ACC112 (cell line): ENCODE results near the gene ADAMTS12.

Experiments
- H2AFZ ChIP-seq: fragments of 200-600 bp; sonication (generic); one replicate; pipeline ENCODE4 v1.6.0; 2017; ENCODE audit warnings: antibody characterized with exemption, low read length; ENCODE audit not compliant: unreplicated experiment
- H3K27ac ChIP-seq: fragments of 200-600 bp; sonication (generic); 2 replicates; pipeline ENCODE4 v1.5.1; 2014; ENCODE audit warnings: low read depth, mild to moderate bottlenecking, antibody characterized with exemption, low read length, moderate library complexity
- H3K27me3 ChIP-seq: fragments of 200-600 bp; sonication (generic); 2 replicates; pipeline ENCODE4 v1.6.1; 2014; ENCODE audit warnings: mild to moderate bottlenecking, antibody characterized with exemption, low read length, moderate library complexity, mixed read lengths; ENCODE audit not compliant: insufficient read depth
- H3K36me3 ChIP-seq: fragments of 200-600 bp; sonication (generic); 2 replicates; pipeline ENCODE4 v1.6.1; 2016; ENCODE audit warnings: mild to moderate bottlenecking, antibody characterized with exemption, low read length, moderate library complexity, mixed read lengths; ENCODE audit not compliant: insufficient read depth
- H3K4me1 ChIP-seq: fragments of 200-600 bp; sonication (generic); one replicate; pipeline ENCODE4 v1.6.1; 2016; ENCODE audit warnings: low read length, mixed read lengths; ENCODE audit not compliant: insufficient read depth, unreplicated experiment, control insufficient read depth
- H3K4me3 ChIP-seq: fragments of 200-600 bp; sonication (generic); 2 replicates; pipeline ENCODE4 v1.5.1; 2014; ENCODE audit warnings: mild to moderate bottlenecking, low read depth, low read length
- H3K79me2 ChIP-seq: fragments of 200-600 bp; sonication (generic); one replicate; pipeline ENCODE4 v1.6.0; 2016; ENCODE audit warnings: low read length; ENCODE audit not compliant: control insufficient read depth, unreplicated experiment, insufficient read depth

The ADAMTS12 gene

DNA sequence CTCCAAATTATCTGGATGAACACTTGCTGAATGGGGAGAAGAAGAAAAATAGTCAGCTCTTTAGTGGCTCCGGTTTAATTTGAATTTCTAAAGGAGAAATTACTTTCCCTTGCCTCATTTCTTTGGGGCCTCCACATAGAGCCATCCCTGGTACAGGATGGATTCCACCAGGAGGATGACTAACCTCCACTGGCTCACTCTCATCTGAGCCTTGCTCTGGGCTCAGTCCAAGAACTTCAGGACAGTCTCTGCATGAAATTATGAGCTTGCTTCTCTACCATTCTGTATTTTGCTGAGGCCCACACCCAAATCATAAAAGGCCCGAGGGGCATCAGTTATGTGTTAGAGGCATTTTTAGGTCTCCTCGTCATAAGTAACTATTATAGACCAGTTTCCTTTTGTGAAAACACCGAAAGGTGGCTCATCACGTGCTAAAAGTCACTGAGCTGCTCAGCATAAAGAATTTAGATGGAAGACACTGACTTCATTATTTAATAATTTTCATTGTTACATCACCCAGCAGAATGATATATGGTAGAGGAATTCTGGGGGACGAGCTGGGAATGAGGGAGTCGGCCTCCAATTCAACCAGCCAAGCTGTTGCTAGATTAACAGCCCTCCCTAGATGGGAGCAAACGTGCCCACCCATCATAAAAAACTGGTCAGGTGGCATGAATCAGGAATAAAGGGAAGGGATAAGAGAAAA lies 228.9 kb downstream of the ADAMTS12 start:
- H3K79me2 ChIP-seq: no peaks in the 10 kb centered on the region
- H3K36me3 ChIP-seq: peaks cover 8% of the 10 kb centered on the region; the same call in 1 of the 2 replicates
- H3K4me3 ChIP-seq: no peak overlapping the region
- H3K27ac ChIP-seq: no peak overlapping the region
- H3K27me3 ChIP-seq: no peaks in the 10 kb centered on the region
- H2AFZ ChIP-seq: no peak overlapping the region
- peaks cover 9% of the 10 kb centered on the region for H3K4me1 ChIP-seq

GRCh38 chr5:33659526-33660169 lies 232.1 kb downstream of the ADAMTS12 start:
- Histone ChIP-seq H3K4me3 (no peak overlapping the region), H3K36me3 (peaks cover 28% of the 10 kb centered on the region), H3K79me2 (no peaks in the 10 kb centered on the region), H3K27me3 (no peaks in the 10 kb centered on the region), H3K27ac (no peak overlapping the region), H2AFZ (no peak overlapping the region), H3K4me1 (peaks cover 9% of the 10 kb centered on the region)

DNA sequence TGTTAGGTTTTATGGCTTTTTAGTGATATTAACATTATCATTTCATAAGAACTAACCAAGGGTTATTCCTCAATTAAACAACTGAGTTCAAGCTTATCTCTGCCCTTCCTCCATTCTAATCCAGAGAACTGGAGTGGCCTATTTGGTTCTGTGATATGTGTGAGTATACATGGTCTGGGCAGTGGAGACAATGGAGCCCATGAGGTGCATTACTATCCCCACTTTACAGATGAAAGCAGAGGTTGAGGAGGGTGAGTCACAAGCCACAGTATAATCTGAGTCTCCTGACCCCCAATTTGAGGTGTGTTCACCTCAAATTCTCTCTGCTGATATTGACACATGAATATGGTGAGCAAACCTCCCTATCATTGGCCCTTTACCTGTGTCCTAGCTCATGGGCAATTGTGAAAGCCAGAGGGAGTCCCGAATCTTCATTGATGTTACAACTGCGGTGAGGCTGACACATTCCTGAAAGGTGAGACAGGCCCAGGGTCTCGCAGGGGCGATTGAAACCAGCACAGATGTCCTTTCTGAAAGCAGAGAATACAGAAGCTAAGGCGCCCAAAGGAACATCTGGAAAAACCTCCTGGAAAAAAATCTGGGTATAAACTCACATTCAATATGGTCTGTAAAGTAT lies 233.9 kb downstream of the ADAMTS12 start:
- Histone ChIP-seq H3K27me3 (no peaks in the 10 kb centered on the region), H3K4me3 (no peak overlapping the region), H2AFZ (no peak overlapping the region), H3K79me2 (no peaks in the 10 kb centered on the region), H3K27ac (no peak overlapping the region), H3K4me1 (peaks cover 5% of the 10 kb centered on the region), H3K36me3 (peaks cover 28% of the 10 kb centered on the region)

GRCh38 chr5:33657176-33657575 lies 234.6 kb downstream of the ADAMTS12 start:
- Histone ChIP-seq H3K36me3 (peaks cover 28% of the 10 kb centered on the region), H3K79me2 (no peaks in the 10 kb centered on the region), H3K4me3 (no peak overlapping the region), H2AFZ (no peak overlapping the region), H3K27ac (no peak overlapping the region), H3K4me1 (no peaks in the 10 kb centered on the region), H3K27me3 (no peaks in the 10 kb centered on the region)

GRCh38 chr5:33650911-33651310 lies 240.9 kb downstream of the ADAMTS12 start:
- H3K4me1 ChIP-seq: no peaks in the 10 kb centered on the region
- H3K79me2 ChIP-seq: no peaks in the 10 kb centered on the region
- no peak overlapping the region for H3K4me3 ChIP-seq
- no peaks in the 10 kb centered on the region for H3K27me3 ChIP-seq
- H3K36me3 ChIP-seq: peaks cover 8% of the 10 kb centered on the region
- no peak overlapping the region for H2AFZ ChIP-seq
- no peak overlapping the region for H3K27ac ChIP-seq

DNA sequence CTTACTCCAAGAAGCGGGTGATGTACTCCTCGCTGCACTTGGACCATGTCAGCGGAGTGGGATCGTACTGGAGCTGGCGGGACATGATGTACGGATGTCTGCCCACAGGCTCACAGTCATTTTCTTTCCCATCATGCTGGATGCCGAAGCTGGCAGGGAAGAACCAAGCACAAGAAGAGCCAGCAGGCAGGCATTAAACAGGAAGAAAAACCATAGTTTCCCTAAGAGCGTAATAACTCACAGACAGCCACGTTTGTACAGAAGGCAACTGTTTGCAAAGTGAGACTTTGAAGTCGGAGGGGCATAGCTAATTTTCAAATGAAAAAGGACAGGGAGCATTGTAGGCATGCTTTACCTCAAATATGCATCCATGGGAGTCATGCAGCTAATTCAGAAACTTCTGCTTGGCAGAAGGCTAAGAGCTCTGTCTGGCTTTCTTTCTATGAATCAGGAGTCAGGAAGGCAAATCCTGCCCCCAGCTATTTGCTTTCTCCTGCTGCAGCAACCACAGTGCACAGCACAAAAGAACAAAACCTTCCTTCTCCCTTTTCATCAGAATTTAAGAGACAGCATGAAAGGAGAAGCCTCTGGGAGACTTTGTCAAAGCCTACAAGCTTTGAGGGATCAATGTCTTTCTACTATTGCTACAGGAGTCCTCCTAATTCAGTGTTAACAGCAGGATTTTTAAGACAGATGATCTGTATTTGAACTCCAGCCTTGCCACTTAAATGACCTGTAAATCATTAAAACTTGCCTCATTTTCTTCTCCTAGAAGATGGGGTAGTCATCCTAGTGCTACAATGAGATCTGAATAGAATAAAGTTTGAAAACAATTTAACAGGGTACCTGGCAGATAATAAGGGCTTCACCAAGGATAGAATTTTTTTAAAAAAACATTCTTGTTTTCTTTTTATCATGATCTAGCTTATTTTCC lies 242.0 kb downstream of the ADAMTS12 start:
- no peak overlapping the region for H3K4me3 ChIP-seq
- H2AFZ ChIP-seq: no peak overlapping the region
- H3K36me3 ChIP-seq: peaks cover 17% of the 10 kb centered on the region
- no peaks in the 10 kb centered on the region for H3K4me1 ChIP-seq
- H3K27ac ChIP-seq: no peak overlapping the region
- H3K27me3 ChIP-seq: no peaks in the 10 kb centered on the region
- H3K79me2 ChIP-seq: no peaks in the 10 kb centered on the region

DNA sequence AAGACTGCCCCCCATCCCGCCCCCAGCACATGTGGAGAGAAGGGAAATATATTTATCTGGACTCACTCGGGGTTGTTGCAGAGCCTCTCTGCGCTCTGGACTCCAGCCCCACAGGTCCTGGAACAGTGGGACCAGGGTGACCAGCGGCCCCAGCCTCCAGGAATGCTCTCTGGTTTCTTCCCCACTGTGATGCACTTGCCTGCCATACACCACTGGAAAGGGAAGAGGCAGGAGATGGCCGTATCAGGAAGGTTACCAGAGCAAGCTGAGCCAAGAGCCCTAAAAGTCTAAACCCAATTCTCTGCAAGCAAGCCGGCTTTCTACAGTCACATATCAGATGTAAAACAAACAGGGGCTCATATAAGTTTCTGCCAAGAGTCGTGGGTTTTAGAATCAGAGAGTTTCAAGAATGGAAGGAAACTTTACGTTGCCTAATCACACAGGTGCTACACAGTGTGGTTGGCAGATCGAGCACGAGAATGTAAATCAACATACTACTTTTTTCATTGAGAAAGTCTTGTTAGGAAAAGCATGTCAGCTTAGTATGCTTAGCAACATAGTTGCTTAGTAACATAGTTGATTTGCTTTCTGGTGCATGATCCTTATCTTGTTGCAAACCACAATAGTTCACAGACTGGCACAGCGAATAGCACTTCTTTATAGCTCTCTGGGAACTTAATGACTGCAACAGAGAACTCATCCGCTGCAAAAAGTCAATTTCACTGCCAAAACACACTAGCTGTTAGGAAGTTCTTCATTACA lies 249.9 kb downstream of the ADAMTS12 start:
- Histone ChIP-seq H3K36me3 (peaks cover 29% of the 10 kb centered on the region), H3K79me2 (no peaks in the 10 kb centered on the region), H3K4me3 (no peak overlapping the region), H3K4me1 (no peaks in the 10 kb centered on the region), H3K27ac (no peak overlapping the region), H3K27me3 (no peaks in the 10 kb centered on the region), H2AFZ (no peak overlapping the region)

GRCh38 chr5:33639474-33639873 lies 252.3 kb downstream of the ADAMTS12 start:
- H3K36me3 ChIP-seq: peaks cover 18% of the 10 kb centered on the region; the same call in 1 of the 2 replicates
- H3K4me1 ChIP-seq: no peaks in the 10 kb centered on the region
- no peak overlapping the region for H3K27ac ChIP-seq
- no peak overlapping the region for H3K4me3 ChIP-seq
- no peak overlapping the region for H2AFZ ChIP-seq
- H3K27me3 ChIP-seq: no peaks in the 10 kb centered on the region
- H3K79me2 ChIP-seq: no peaks in the 10 kb centered on the region

DNA sequence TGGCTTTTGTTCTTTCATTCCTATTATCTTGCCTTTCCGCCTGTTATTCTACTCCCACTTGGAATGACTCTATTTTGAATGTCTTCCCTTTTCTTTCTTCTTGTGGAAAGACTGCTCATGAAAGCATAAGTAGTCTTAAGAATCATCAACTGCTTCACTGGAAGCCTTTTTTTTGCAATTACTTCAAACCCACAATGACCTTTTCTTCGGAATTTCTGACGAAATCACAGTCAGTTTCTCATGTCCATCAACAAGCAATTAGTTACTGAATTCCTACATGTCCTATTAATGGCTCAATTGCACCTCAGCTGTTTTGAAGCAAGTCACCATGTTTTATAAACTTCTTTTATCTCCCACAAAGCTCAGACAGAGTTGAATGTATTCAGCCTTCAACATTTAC lies 254.8 kb downstream of the ADAMTS12 start:
- H3K36me3 ChIP-seq: peaks cover 17% of the 10 kb centered on the region; the same call in 1 of the 2 replicates
- no peaks in the 10 kb centered on the region for H3K4me1 ChIP-seq
- H3K27ac ChIP-seq: no peak overlapping the region
- no peak overlapping the region for H3K4me3 ChIP-seq
- H2AFZ ChIP-seq: no peak overlapping the region
- no peaks in the 10 kb centered on the region for H3K79me2 ChIP-seq
- H3K27me3 ChIP-seq: no peaks in the 10 kb centered on the region

DNA sequence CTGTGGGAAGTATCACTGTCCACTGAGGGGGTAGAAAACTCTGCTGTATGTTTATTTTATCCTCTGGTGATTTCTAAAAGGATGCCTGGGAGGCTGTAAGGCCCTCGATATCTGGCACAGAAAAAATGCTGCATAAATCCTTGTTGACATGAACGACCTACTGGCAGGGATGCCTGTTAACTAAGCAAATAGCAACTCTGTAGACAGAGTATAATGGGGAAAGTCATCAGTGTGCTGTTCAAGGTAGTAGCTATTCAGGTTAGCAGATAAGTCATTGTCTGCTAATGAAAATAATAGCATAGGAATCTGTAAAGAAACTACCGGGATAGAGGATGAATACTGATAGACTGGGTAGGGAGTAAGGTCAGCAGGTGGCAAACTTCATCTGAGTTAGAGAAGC lies 256.2 kb downstream of the ADAMTS12 start:
- no peak overlapping the region for H2AFZ ChIP-seq
- no peak overlapping the region for H3K4me3 ChIP-seq
- no peak overlapping the region for H3K27ac ChIP-seq
- H3K4me1 ChIP-seq: no peaks in the 10 kb centered on the region
- peaks cover 17% of the 10 kb centered on the region; the same call in 1 of the 2 replicates for H3K36me3 ChIP-seq
- no peaks in the 10 kb centered on the region for H3K79me2 ChIP-seq
- H3K27me3 ChIP-seq: no peaks in the 10 kb centered on the region
